Inferior parietal cortex (tissue), 1 donor: ENCODE measurements around the gene LEMD2.
A peak's percentile ranks its signal among the peaks of the same experiment; 100 is the strongest.
"Not testable (repeated sequence)": the region's sequence is repeated elsewhere in the genome, so short reads cannot be mapped to it uniquely, and the experiment has no call there.

Experiments
- DNase-seq: peaks from one replicate; pipeline ENCODE4 v3.0.0-alpha.2; 2016; ENCODE audit errors: extremely low spot score

The LEMD2 gene

GRCh38 chr6:33788694-33789549 lies at the start of gene LEMD2:
TSS of gene LEMD2 (minus strand) at chr6:33789130. CDS start at chr6:33789116, 14 bp downstream.
- peak; percentile 91 for DNase-seq

- no peak for DNase-seq
Measured at GRCh38 chr6:33837971-33838665, 49.2 kb upstream of the LEMD2 start.

GRCh38 chr6:33836806-33837469 lies 48.0 kb upstream of the LEMD2 start:
- DNase-seq, result no peak

GRCh38 chr6:33834401-33835392 lies 45.8 kb upstream of the LEMD2 start:
- no peak for DNase-seq

GRCh38 chr6:33833599-33833998 lies 44.7 kb upstream of the LEMD2 start:
- no peak for DNase-seq

GRCh38 chr6:33832831-33833230 lies 43.9 kb upstream of the LEMD2 start:
- not testable (repeated sequence) for DNase-seq

- not testable (repeated sequence) for DNase-seq
Measured at GRCh38 chr6:33831725-33832124, 42.8 kb upstream of the LEMD2 start.

GRCh38 chr6:33830635-33831240 lies 41.8 kb upstream of the LEMD2 start:
- DNase-seq, result no peak

- DNase-seq, result no peak
Measured at GRCh38 chr6:33828764-33829731, 40.1 kb upstream of the LEMD2 start.

GRCh38 chr6:33828452-33828763 lies 39.5 kb upstream of the LEMD2 start:
- no peak for DNase-seq

- DNase-seq, result no peak
Measured at GRCh38 chr6:33827546-33828451, 38.9 kb upstream of the LEMD2 start.

GRCh38 chr6:33826537-33826936 lies 37.6 kb upstream of the LEMD2 start:
- no peak for DNase-seq

- DNase-seq, result no peak
Measured at GRCh38 chr6:33824461-33825154, 35.7 kb upstream of the LEMD2 start.

GRCh38 chr6:33823806-33824205 lies 34.9 kb upstream of the LEMD2 start:
- no peak for DNase-seq

GRCh38 chr6:33822575-33823395 lies 33.9 kb upstream of the LEMD2 start:
- DNase-seq, result no peak

- no peak for DNase-seq
Measured at GRCh38 chr6:33820784-33821520, 32.0 kb upstream of the LEMD2 start.

GRCh38 chr6:33820243-33820642 lies 31.3 kb upstream of the LEMD2 start:
- no peak for DNase-seq
